ENCODE results near the gene PATJ.

PATJ gene

GRCh38 chr1:62092110-62092509, 349.8 kb downstream of the PATJ start:
- H3K27ac ChIP-seq: no peak overlapping the region
- no peak for TF ChIP-seq CTCF (conservative IDR thresholded peaks at IDR 0.05)

- H3K27ac ChIP-seq: no peak overlapping the region
- TF ChIP-seq CTCF (conservative IDR thresholded peaks at IDR 0.05): no peak
Measured at GRCh38 chr1:62093261-62093660, 351.0 kb downstream of the PATJ start.

- no peak overlapping the region for H3K27ac ChIP-seq
- no peak for TF ChIP-seq CTCF (conservative IDR thresholded peaks at IDR 0.05)
Measured at GRCh38 chr1:62097464-62097863, 355.2 kb downstream of the PATJ start.

- H3K27ac ChIP-seq: no peak overlapping the region
- no peak for TF ChIP-seq CTCF (conservative IDR thresholded peaks at IDR 0.05)
Measured at GRCh38 chr1:62100442-62100841, 358.2 kb downstream of the PATJ start.

GRCh38 chr1:62103846-62104245, 361.6 kb downstream of the PATJ start:
- TF ChIP-seq CTCF (conservative IDR thresholded peaks at IDR 0.05): no peak
- no peak overlapping the region for H3K27ac ChIP-seq

- no peak for TF ChIP-seq CTCF (conservative IDR thresholded peaks at IDR 0.05)
- H3K27ac ChIP-seq: no peak overlapping the region
Measured at GRCh38 chr1:62107923-62108322, 365.6 kb downstream of the PATJ start.

GRCh38 chr1:62109124-62109523, 366.8 kb downstream of the PATJ start:
- no peak overlapping the region for H3K27ac ChIP-seq
- TF ChIP-seq CTCF (conservative IDR thresholded peaks at IDR 0.05): no peak

Measured in VCaP (cell line).